ENCODE data around the gene FBLL1. TPM values are rescaled to one million over a fixed set of nuclear protein-coding genes. Genes with fewer than 3 reads are reported as not detected.
A peak's percentile ranks its signal among the peaks of the same experiment; 100 is the strongest.

The FBLL1 gene
- total RNA-seq (2021; ENCODE audit: unreplicated experiment) (7.5 TPM), Bru-seq, nascent RNA (percentile 31 among the genes with signal in this experiment), BruChase-seq, experiment 1, labeled RNA remaining after a 2-hour chase (percentile 48 among the genes with signal in this experiment), BruChase-seq, experiment 2, labeled RNA remaining after a 6-hour chase (percentile 57 among the genes with signal in this experiment)
- polyA plus RNA-seq (2012; ENCODE audit: insufficient read length) = 28.4 TPM
- long read RNA-seq, partial matches to known transcripts = 0 of 4 reads
- long read RNA-seq, other reads (novel, unspliced or antisense) = 0 of 4 reads

GRCh38 chr5:168528521-168529373 lies at the start of gene FBLL1:
Gene FBLL1, plus strand, starts transcription at chr5:168529305. Its CDS starts 200 bp downstream, at chr5:168529505.
- no TSS peak for BruUV-seq (replicated peaks)
- DNase-seq (ENCODE audit: low read depth, low spot score) (no peak), ATAC-seq (peak; percentile 87)
- intact Hi-C loops (cut with micrococcal nuclease; ENCODE audit: unreplicated experiment) (no loop called here), in situ Hi-C loops (cut with HindIII; ENCODE audit: low pct_unique_long_range_greater_than_20kb, low sequenced_read_pairs) (no loop called here)
- peak within 1 kb of the TSS; percentile 74; the same call in 1 of the 2 replicates for H3K27ac ChIP-seq (ENCODE audit: low read length)
- H3K4me1 ChIP-seq (ENCODE audit: control insufficient read depth, insufficient read depth, low read length) = no peaks in the 10 kb centered on the region
- POLR2A ChIA-PET = no interaction called here
- no peaks in the 10 kb centered on the region for H3K27me3 ChIP-seq (ENCODE audit: control insufficient read depth, insufficient read depth, low read length)
- H3K4me3 ChIP-seq (ENCODE audit: low read depth in 2 of 2, low read length in 2 of 2) = peak within 1 kb of the TSS; percentile 42 to 61
- H3K36me3 ChIP-seq (ENCODE audit: control insufficient read depth, insufficient read depth, low read length) = no peaks in the 10 kb centered on the region
- H3K9me3 ChIP-seq (ENCODE audit: control insufficient read depth, insufficient read depth, low read depth, low read length) = no peaks in the 10 kb centered on the region
- no peak for TF ChIP-seq POLR2AphosphoS5 (IDR thresholded peaks at IDR 0.05; ENCODE audit: low read depth, low read length)
- TF ChIP-seq REST (IDR thresholded peaks at IDR 0.05; ENCODE audit: insufficient read depth in 1 of 2, low read depth in 2 of 2, low read length in 1 of 2) = peak; percentile 90 to 93
- TF ChIP-seq TCF7L2 (IDR thresholded peaks at IDR 0.05; ENCODE audit: low read depth, low read length) = no peak
- no peak for TF ChIP-seq SIN3A (IDR thresholded peaks at IDR 0.05; ENCODE audit: borderline replicate concordance, insufficient read depth, low read depth, low read length)
- TF ChIP-seq CTCF (IDR thresholded peaks at IDR 0.05) = no peak
- CTCF ChIA-PET = no interaction called here

GRCh38 chr5:168480601-168481000 lies 48.5 kb upstream of the FBLL1 start:
- Histone ChIP-seq H3K36me3 (ENCODE audit: control insufficient read depth, insufficient read depth, low read length) (no peaks in the 10 kb centered on the region), H3K9me3 (ENCODE audit: control insufficient read depth, insufficient read depth, low read depth, low read length) (no peaks in the 10 kb centered on the region), H3K4me1 (ENCODE audit: control insufficient read depth, insufficient read depth, low read length) (no peaks in the 10 kb centered on the region), H3K27me3 (ENCODE audit: control insufficient read depth, insufficient read depth, low read length) (no peaks in the 10 kb centered on the region), H3K4me3 (ENCODE audit: low read depth in 2 of 2, low read length in 2 of 2) (no peak overlapping the region), H3K27ac (ENCODE audit: low read length) (no peak overlapping the region)
- POLR2A ChIA-PET = no interaction called here
- intact Hi-C loops (cut with micrococcal nuclease; ENCODE audit: unreplicated experiment) (no loop called here), in situ Hi-C loops (cut with HindIII; ENCODE audit: low pct_unique_long_range_greater_than_20kb, low sequenced_read_pairs) (no loop called here)
- TF ChIP-seq SIN3A (IDR thresholded peaks at IDR 0.05; ENCODE audit: borderline replicate concordance, insufficient read depth, low read depth, low read length) (no peak), CTCF (IDR thresholded peaks at IDR 0.05) (no peak), TCF7L2 (IDR thresholded peaks at IDR 0.05; ENCODE audit: low read depth, low read length) (no peak), POLR2AphosphoS5 (IDR thresholded peaks at IDR 0.05; ENCODE audit: low read depth, low read length) (no peak), REST (IDR thresholded peaks at IDR 0.05; ENCODE audit: insufficient read depth in 1 of 2, low read depth in 2 of 2, low read length in 1 of 2) (no peak)
- CTCF ChIA-PET = no interaction called here
- no peak for ATAC-seq
- no TSS peak for BruUV-seq (replicated peaks)
- DNase-seq (ENCODE audit: low read depth, low spot score) = no peak

All from Panc1 (cell line).